Dendritic cell treated with granulocyte-macrophage colony-stimulating factor and Interleukin-4, amounts not matched to agents 40 ng/mL and 50 ng/mL, for 4 days (primary cell): ENCODE results near the gene NPB.
A peak's percentile ranks its signal among the peaks of the same experiment; 100 is the strongest.

Experiments used
- H3K27ac Mint-ChIP-seq: one replicate; pipeline ENCODE4 v1.8.0; 2022; ENCODE audit warnings: mild to moderate bottlenecking, mixed read lengths
- H3K27me3 Mint-ChIP-seq: one replicate; pipeline ENCODE4 v1.8.0; 2022; ENCODE audit warnings: mild to moderate bottlenecking, mixed read lengths
- H3K36me3 Mint-ChIP-seq: one replicate; pipeline ENCODE4 v1.8.0; 2022; ENCODE audit warnings: low read depth, mixed read lengths
- H3K4me1 Mint-ChIP-seq: one replicate; pipeline ENCODE4 v1.8.0; 2022; ENCODE audit warnings: low read depth, mixed read lengths
- H3K4me3 Mint-ChIP-seq: one replicate; pipeline ENCODE4 v1.8.0; 2022; ENCODE audit warnings: mild to moderate bottlenecking, moderate library complexity, mixed read lengths
- H3K9me3 Mint-ChIP-seq: one replicate; pipeline ENCODE4 v1.8.0; 2022; ENCODE audit warnings: mixed read lengths
- intact Hi-C: fragments of 100-400 bp; cut with micrococcal nuclease; formaldehyde crosslinking; loops from one replicate; pipeline ENCODE4 v1.15.0; 2022

The NPB gene

GRCh38 chr17:81902023-81902652 is at the start of gene NPB:
NPB (plus strand) TSS chr17:81902238; CDS start chr17:81902278, 40 bp downstream.
- no peaks in the 10 kb centered on the region for H3K9me3 Mint-ChIP-seq
- H3K4me1 Mint-ChIP-seq: peaks cover 9% of the 10 kb centered on the region
- intact Hi-C loops: no loop called here

GRCh38 chr17:81854974-81855774 is 46.9 kb upstream of the NPB start:
- intact Hi-C loops: no loop called here
- no peak overlapping the region for H3K4me3 Mint-ChIP-seq
- H3K27me3 Mint-ChIP-seq: no peaks in the 10 kb centered on the region
- H3K27ac Mint-ChIP-seq: no peak overlapping the region
- H3K9me3 Mint-ChIP-seq: no peaks in the 10 kb centered on the region
- H3K4me1 Mint-ChIP-seq: peaks cover 36% of the 10 kb centered on the region
- H3K36me3 Mint-ChIP-seq: peaks cover 99% of the 10 kb centered on the region

More at GRCh38 chr17:81902023-81902652, at the start of gene NPB:
- Mint-ChIP-seq H3K27ac (no peak within 1 kb of the TSS), H3K27me3 (peaks cover 34% of the 10 kb centered on the region), H3K36me3 (peaks cover 80% of the 10 kb centered on the region), H3K4me3 (peak within 1 kb of the TSS; percentile 53)

- peak overlapping the region; percentile 98 for H3K27ac Mint-ChIP-seq
- peaks cover 45% of the 10 kb centered on the region for H3K4me1 Mint-ChIP-seq
- H3K27me3 Mint-ChIP-seq: no peaks in the 10 kb centered on the region
- intact Hi-C loops: no loop called here
- peak overlapping the region; percentile 82 for H3K4me3 Mint-ChIP-seq
- no peaks in the 10 kb centered on the region for H3K9me3 Mint-ChIP-seq
- H3K36me3 Mint-ChIP-seq: peaks cover 87% of the 10 kb centered on the region
These were observed 43.7 kb upstream of the NPB start for GRCh38 chr17:81858170-81858966.

GRCh38 chr17:81858967-81859905 is 42.8 kb upstream of the NPB start:
- intact Hi-C loops: no loop called here
- Mint-ChIP-seq H3K27ac (peak overlapping the region; percentile 98), H3K4me3 (peak overlapping the region; percentile 82), H3K9me3 (no peaks in the 10 kb centered on the region), H3K27me3 (no peaks in the 10 kb centered on the region), H3K4me1 (peaks cover 49% of the 10 kb centered on the region), H3K36me3 (peaks cover 87% of the 10 kb centered on the region)

GRCh38 chr17:81859906-81860755 is 41.9 kb upstream of the NPB start, which contains the start of gene P4HB:
P4HB (minus strand) TSS chr17:81860535; CDS start chr17:81860471, 64 bp downstream.
- H3K27me3 Mint-ChIP-seq: no peaks in the 10 kb centered on the region
- peaks cover 87% of the 10 kb centered on the region for H3K36me3 Mint-ChIP-seq
- H3K9me3 Mint-ChIP-seq: no peaks in the 10 kb centered on the region
- intact Hi-C loops: loop anchor here (1.0 to 10.0 kb wide), 3 partner anchors 31 to 65 kb away; partner anchors contain the start of genes ALYREF, ANAPC11 and MAFG
- H3K27ac Mint-ChIP-seq: peak within 1 kb of the TSS; percentile 98
- H3K4me1 Mint-ChIP-seq: peaks cover 53% of the 10 kb centered on the region
- peak within 1 kb of the TSS; percentile 97 for H3K4me3 Mint-ChIP-seq

GRCh38 chr17:81860756-81861568 is 41.1 kb upstream of the NPB start:
- peaks cover 87% of the 10 kb centered on the region for H3K36me3 Mint-ChIP-seq
- H3K9me3 Mint-ChIP-seq: no peaks in the 10 kb centered on the region
- peak overlapping the region; percentile 98 for H3K27ac Mint-ChIP-seq
- peaks cover 48% of the 10 kb centered on the region for H3K4me1 Mint-ChIP-seq
- peak overlapping the region; percentile 97 for H3K4me3 Mint-ChIP-seq
- intact Hi-C loops: loop anchor here (1.0 to 10.0 kb wide), 4 partner anchors 10 to 64 kb away; partner anchors contain the start of genes ALYREF, ANAPC11, ARHGDIA and MAFG
- H3K27me3 Mint-ChIP-seq: no peaks in the 10 kb centered on the region

- Mint-ChIP-seq H3K36me3 (peaks cover 87% of the 10 kb centered on the region), H3K27ac (peak overlapping the region; percentile 64), H3K27me3 (no peaks in the 10 kb centered on the region), H3K4me3 (peak overlapping the region; percentile 42), H3K4me1 (peaks cover 54% of the 10 kb centered on the region), H3K9me3 (no peaks in the 10 kb centered on the region)
- intact Hi-C loops: loop anchor here (5.0 to 10.0 kb wide), 2 partner anchors 41 to 62 kb away; partner anchors contain the start of gene MAFG
These were observed 38.8 kb upstream of the NPB start for GRCh38 chr17:81863123-81863675.

GRCh38 chr17:81863833-81864768 is 37.9 kb upstream of the NPB start:
- intact Hi-C loops: loop anchor here (5.0 to 10.0 kb wide), 2 partner anchors 42 to 61 kb away; partner anchors contain the start of gene MAFG
- H3K4me3 Mint-ChIP-seq: no peak overlapping the region
- H3K27ac Mint-ChIP-seq: no peak overlapping the region

GRCh38 chr17:81865358-81865732 is 36.7 kb upstream of the NPB start:
- intact Hi-C loops: loop anchor here (10.0 kb wide), 1 partner anchor 59 kb away; the partner anchor contains the start of gene MAFG
- H3K27me3 Mint-ChIP-seq: no peaks in the 10 kb centered on the region
- H3K27ac Mint-ChIP-seq: no peak overlapping the region
- H3K36me3 Mint-ChIP-seq: peaks cover 88% of the 10 kb centered on the region
- no peak overlapping the region for H3K4me3 Mint-ChIP-seq
- no peaks in the 10 kb centered on the region for H3K9me3 Mint-ChIP-seq
- peaks cover 59% of the 10 kb centered on the region for H3K4me1 Mint-ChIP-seq

More at GRCh38 chr17:81863833-81864768, 37.9 kb upstream of the NPB start:
- Mint-ChIP-seq H3K4me1 (peaks cover 54% of the 10 kb centered on the region), H3K36me3 (peaks cover 87% of the 10 kb centered on the region), H3K27me3 (no peaks in the 10 kb centered on the region), H3K9me3 (no peaks in the 10 kb centered on the region)

GRCh38 chr17:81865733-81866439 is 36.2 kb upstream of the NPB start:
- Mint-ChIP-seq H3K27ac (peak overlapping the region; percentile 38), H3K9me3 (no peaks in the 10 kb centered on the region), H3K36me3 (peaks cover 88% of the 10 kb centered on the region), H3K4me1 (peaks cover 59% of the 10 kb centered on the region), H3K4me3 (no peak overlapping the region), H3K27me3 (no peaks in the 10 kb centered on the region)
- intact Hi-C loops: loop anchor here (10.0 kb wide), 1 partner anchor 59 kb away; the partner anchor contains the start of gene MAFG
